MM.1S (cell line): Measurements from ENCODE around the gene NTM.

ENCODE experiments used
- CTCF ChIP-seq: fragments of 300-600 bp; sonication (generic); IDR thresholded peaks from 2 replicates; pipeline ENCODE4 v1.5.1; 2016; ENCODE audit warnings: antibody characterized with exemption, low read length, mixed read lengths
- EZH2 ChIP-seq: fragments of 300-600 bp; sonication (generic); optimal IDR thresholded peaks from 2 replicates; pipeline ENCODE3; 2017; ENCODE audit warnings: low read depth, mild to moderate bottlenecking, antibody characterized with exemption, low read length, mixed read lengths

- TF ChIP-seq CTCF, result no peak
- no peak for TF ChIP-seq EZH2
These were observed 769.6 kb downstream of the NTM start for GRCh38 chr11:132140056-132140455.
